Vagina (tissue), 2 donors: Measurements from ENCODE around the gene OR2V1.

Experiments used
- CTCF ChIP-seq, 3 experiments: fragments of 450-650 bp in 2 of 3; fragments of 200-600 bp in 1 of 3; sonication (generic) in 1 of 3; IDR thresholded peaks; one replicate each; pipeline ENCODE4 v1.5.1; 2017 to 2019; ENCODE audit warnings: antibody characterized with exemption in 3 of 3, mild to moderate bottlenecking in 2 of 3, moderate library complexity in 2 of 3
- POLR2AphosphoS5 ChIP-seq, 2 donors: sonication (generic); formaldehyde crosslinking; IDR thresholded peaks; one replicate each; pipeline ENCODE4 v1.9.0; 2017; ENCODE audit warnings: antibody characterized with exemption in 2 of 2, mild to moderate bottlenecking in 2 of 2, low read depth in 1 of 2; ENCODE audit not compliant: insufficient read depth in 1 of 2

GRCh38 chr5:181136361-181136955 lies 5.5 kb upstream of the OR2V1 start:
- TF ChIP-seq CTCF (IDR thresholded peaks at IDR 0.05) (no peak), POLR2AphosphoS5 (IDR thresholded peaks at IDR 0.05; ENCODE audit: insufficient read depth in 1 of 2, low read depth in 1 of 2) (no peak)
